ENCODE results near the gene FCHSD2.

The FCHSD2 gene

GRCh38 chr11:72974487-72975205 is 167.5 kb downstream of the FCHSD2 start:
- no peak for DNase-seq (ENCODE audit: low read depth in 2 of 2, low spot score in 1 of 2)

- DNase-seq (ENCODE audit: low read depth in 2 of 2, low spot score in 1 of 2): no peak
Observed at GRCh38 chr11:72972496-72973128, 169.5 kb downstream of the FCHSD2 start.

DNA sequence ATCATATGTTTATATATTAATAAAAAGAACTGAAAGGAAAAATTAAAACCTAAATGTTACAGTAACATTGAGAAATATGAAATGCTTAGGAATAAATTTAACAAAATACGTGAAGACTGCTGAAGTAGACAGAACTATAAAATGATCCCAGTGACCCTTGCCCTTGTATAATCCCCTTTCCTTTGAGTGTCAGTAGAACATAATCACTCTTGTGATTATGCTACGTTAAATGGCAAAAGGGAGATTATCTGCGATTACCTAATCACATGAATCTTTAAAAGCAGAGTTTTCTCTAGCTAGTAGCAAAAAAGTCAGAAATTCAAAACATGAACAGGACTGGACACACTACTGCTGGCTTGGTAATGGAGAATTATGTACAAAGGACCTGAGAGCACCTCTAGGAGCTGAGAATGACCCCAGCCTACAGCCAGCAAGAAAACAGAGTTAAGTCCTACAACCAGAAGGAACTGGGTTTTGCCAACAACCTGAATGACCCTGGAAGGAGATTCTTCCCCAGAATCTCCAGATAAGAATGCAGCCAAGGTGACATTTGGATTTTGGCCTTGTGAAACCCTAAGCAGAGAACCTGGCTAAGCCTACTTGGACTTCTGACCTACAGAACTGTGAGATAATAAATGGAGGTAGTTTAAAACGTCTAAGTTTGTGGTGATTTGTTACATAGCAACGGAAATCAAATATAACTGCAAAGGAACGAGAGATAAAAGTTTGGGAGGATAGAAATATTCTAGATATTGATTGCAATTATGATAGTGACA is 170.7 kb downstream of the FCHSD2 start:
- DNase-seq (ENCODE audit: low read depth in 2 of 2, low spot score in 1 of 2): no peak

GRCh38 chr11:72970557-72971118 is 171.5 kb downstream of the FCHSD2 start:
- DNase-seq (ENCODE audit: low read depth in 2 of 2, low spot score in 1 of 2): no peak

DNA sequence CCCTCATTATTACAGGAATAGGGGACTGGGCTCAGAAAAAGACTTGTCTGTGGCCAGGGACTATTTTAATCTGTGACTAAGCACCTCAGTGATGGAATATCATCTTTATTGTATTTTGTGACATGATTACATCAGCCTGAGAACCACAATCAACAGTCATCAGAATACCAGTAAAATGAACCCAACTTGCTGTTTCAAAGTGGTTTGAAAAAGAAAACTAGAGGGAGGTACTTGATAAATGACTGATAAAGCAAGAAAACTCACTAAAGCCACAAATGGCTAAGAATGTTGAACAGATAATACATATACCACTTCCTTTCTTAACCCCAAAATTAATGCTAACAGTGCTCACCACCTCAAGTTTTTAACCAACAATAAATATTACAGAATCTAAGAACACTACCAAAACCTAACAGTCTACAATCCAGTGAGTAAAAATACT is 172.2 kb downstream of the FCHSD2 start:
- no peak for DNase-seq (ENCODE audit: low read depth in 2 of 2, low spot score in 1 of 2)

DNA sequence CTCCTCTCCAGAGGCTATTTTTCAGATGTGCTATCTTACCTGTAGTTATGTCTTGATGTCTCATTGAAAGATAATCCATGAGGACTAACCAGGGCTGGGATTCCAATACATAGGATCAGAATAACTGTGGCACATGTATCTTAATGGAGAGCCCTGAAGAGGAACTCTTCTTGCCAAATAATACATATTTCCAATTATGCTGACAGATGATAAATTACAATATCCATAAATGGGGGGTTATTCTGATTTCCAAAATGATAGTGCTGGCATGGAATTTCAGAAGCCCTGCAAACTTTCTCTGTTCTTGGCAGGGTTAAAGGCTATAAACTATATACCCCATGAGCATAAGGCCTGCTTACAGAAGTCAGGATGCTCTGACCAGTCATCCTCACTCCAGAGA is 173.7 kb downstream of the FCHSD2 start:
- no peak for DNase-seq (ENCODE audit: low read depth in 2 of 2, low spot score in 1 of 2)

- no peak for DNase-seq (ENCODE audit: low read depth in 2 of 2, low spot score in 1 of 2)
Observed at GRCh38 chr11:72965672-72966071, 176.4 kb downstream of the FCHSD2 start.

GRCh38 chr11:72962717-72963116 is 179.4 kb downstream of the FCHSD2 start:
- DNase-seq (ENCODE audit: low read depth in 2 of 2, low spot score in 1 of 2): no peak

DNA sequence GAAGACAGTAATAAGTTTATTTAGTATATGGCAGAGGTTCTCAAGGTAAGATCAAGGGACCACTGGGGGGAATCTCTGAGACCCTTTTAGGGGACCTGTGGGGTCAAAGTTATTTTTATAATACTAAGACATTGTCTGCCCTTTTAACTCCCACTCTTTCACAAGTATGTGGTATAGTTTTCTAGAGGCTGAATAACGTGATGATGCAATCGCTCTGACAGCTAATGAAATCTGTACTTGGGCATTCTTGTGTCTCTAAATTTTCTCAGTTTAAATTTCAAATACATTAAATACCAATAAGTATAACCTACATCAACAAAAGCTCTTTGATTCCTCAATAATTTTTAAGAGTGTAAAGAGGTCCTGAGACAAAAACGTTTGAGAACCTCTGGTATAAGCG is 180.0 kb downstream of the FCHSD2 start:
- no peak for DNase-seq (ENCODE audit: low read depth in 2 of 2, low spot score in 1 of 2)

DNA sequence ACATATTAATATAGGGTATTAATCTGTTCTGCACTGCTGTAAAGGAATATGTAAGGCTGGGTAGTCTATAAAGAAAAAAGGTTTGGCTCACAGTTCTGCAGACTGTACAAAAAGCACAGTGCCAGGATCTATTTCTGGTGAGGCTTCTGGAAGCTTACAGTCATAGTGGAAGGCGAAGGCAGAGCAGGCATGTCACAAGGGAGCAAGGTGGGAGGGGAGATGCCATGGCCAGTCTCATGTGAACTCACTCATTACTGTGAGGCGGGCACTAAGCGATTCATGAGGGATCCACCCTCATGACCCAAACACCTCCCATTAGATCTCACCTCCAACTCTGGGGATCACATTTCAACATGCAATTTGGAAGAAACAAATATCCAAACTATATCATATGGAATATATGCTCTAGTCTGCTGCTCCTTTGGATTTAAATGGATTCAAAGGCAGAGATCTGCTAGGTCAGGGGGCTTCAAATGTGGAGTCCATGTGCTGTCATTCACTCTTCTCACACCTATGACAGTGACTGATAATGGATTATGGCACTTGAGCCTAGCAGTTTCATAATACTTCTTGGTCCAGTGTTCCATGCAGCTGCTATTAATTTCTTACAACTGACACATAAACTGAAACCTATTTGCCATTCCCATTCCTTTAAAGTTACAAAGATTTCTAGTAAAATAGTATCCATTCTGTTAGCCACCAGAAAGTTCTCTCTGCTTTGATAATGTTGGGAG is 182.0 kb downstream of the FCHSD2 start:
- no peak for DNase-seq (ENCODE audit: low read depth in 2 of 2, low spot score in 1 of 2)

DNA sequence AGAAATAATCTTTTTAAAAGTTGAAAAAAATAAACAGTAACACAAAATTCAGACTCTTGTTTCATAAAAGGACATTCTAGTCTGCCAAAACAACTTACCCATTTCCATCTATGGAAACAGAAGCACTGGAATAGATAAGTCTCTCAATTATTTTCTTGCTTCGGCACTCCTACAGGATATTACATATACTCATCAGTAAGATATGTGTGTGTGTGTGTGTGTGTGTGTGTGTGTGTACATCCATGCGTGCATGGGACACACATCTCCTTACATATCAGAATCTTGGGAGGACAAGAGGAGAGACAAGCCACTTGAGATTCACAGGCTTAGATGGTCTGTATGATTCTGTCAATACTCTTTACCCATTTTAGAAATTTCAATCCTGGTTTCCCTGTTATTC is 183.3 kb downstream of the FCHSD2 start:
- no peak for DNase-seq (ENCODE audit: low read depth in 2 of 2, low spot score in 1 of 2)

- DNase-seq (ENCODE audit: low read depth in 2 of 2, low spot score in 1 of 2): no peak
Observed at GRCh38 chr11:72955466-72955865, 186.7 kb downstream of the FCHSD2 start.

- no peak for DNase-seq (ENCODE audit: low read depth in 2 of 2, low spot score in 1 of 2)
Observed at GRCh38 chr11:72954860-72955259, 187.3 kb downstream of the FCHSD2 start.

- no peak for DNase-seq (ENCODE audit: low read depth in 2 of 2, low spot score in 1 of 2)
Observed at GRCh38 chr11:72953637-72954036, 188.5 kb downstream of the FCHSD2 start.

GRCh38 chr11:72951888-72952287 is 190.2 kb downstream of the FCHSD2 start:
- DNase-seq (ENCODE audit: low read depth in 2 of 2, low spot score in 1 of 2): no peak

- DNase-seq (ENCODE audit: low read depth in 2 of 2, low spot score in 1 of 2): no peak
Observed at GRCh38 chr11:72951193-72951592, 190.9 kb downstream of the FCHSD2 start.

- DNase-seq (ENCODE audit: low read depth in 2 of 2, low spot score in 1 of 2): no peak
Observed at GRCh38 chr11:72950685-72951084, 191.4 kb downstream of the FCHSD2 start.

- no peak for DNase-seq (ENCODE audit: low read depth in 2 of 2, low spot score in 1 of 2)
Observed at GRCh38 chr11:72947229-72947628, 194.9 kb downstream of the FCHSD2 start.

DNA sequence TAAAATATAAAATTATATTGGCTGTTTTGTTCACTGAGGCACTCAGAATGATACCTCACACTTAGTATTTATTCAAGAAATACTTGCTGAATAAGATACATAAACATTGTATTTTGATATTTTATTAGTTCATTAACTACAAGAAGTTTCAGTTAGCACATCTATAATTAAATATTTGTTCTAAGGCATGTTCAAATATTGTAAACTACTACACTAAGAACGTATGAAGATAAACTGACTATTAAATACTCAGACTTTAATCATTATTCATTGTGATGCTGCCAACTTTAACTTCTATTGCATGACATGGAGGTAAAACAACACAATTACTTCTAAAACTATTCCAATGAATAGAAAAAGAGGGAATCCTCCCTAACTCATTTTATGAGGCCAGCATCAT is 198.5 kb downstream of the FCHSD2 start:
- DNase-seq (ENCODE audit: low read depth in 2 of 2, low spot score in 1 of 2): no peak

GRCh38 chr11:72940417-72940816 is 201.7 kb downstream of the FCHSD2 start:
- DNase-seq (ENCODE audit: low read depth in 2 of 2, low spot score in 1 of 2): no peak

DNA sequence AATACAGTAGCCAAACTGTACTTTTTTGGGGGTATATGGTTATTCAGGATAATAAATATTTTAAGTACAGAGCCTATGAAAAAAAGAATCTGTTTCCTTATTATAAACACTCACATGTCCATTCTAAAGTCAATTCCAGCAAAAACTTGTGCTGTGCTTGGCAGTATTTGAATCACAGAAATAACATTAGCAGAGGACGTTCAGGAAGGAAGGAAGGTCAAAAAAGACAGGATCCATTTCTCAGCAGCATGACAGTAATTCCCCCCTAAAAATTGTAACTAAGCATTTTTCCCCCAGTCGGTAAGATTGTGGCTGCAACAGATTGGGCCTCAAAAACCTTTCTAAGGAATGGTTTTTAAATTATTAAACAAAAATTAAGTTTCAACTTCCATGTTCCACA is 203.1 kb downstream of the FCHSD2 start:
- no peak for DNase-seq (ENCODE audit: low read depth in 2 of 2, low spot score in 1 of 2)

All from stimulated activated CD8-positive, alpha-beta memory T cell treated with anti-CD3 and anti-CD28 coated beads, Interleukin-4, amount 100 ng/mL, for 1 hour (primary cell).